Choroid plexus epithelial cell (primary cell): ENCODE data around the gene ALMS1.

Experiments
- DNase-seq: peaks from one replicate; pipeline ENCODE4 v3.0.0-alpha.2; 2010; ENCODE audit warnings: low read depth
- H3K4me3 ChIP-seq: 2 replicates; pipeline ENCODE4 v1.5.1; 2011; ENCODE audit warnings: low read depth, mild to moderate bottlenecking, control low read depth, low read length, moderate library complexity
- TF ChIP-seq, protein P1 (sequence below): conservative IDR thresholded peaks from 2 replicates; pipeline ENCODE4 v1.5.1; 2011; ENCODE audit warnings: low read depth, mild to moderate bottlenecking, control low read depth, inconsistent platforms, low read length, moderate library complexity

ALMS1 gene

DNA sequence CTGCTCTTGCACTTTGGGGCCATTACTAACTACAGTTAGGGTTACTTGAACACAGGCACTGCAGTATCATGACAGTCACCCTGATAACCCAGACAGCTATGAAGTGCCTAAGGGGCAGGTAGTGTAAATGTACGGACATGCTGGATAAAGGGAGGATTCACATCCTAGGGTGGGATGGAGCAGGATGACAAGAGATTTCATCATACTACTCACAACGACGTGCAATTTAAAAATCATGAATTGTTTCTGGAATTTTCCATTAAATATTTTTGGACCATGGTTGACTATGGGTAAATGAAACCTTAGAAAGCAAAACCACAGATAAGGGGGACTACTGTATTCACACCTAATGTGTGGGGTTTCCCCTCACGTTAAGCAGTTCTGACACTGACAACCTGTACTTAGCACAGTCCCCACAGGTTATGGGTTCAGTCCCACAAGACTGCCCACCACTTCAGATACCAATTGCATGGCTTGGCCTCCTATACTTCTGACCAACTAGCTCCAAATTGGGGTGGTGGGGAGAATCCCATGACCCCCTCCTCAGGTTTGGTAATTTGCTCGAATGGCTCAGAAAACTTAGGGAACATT lies 180.7 kb downstream of the ALMS1 start:
- no peak overlapping the region for H3K4me3 ChIP-seq
- TF ChIP-seq, protein P1, sequence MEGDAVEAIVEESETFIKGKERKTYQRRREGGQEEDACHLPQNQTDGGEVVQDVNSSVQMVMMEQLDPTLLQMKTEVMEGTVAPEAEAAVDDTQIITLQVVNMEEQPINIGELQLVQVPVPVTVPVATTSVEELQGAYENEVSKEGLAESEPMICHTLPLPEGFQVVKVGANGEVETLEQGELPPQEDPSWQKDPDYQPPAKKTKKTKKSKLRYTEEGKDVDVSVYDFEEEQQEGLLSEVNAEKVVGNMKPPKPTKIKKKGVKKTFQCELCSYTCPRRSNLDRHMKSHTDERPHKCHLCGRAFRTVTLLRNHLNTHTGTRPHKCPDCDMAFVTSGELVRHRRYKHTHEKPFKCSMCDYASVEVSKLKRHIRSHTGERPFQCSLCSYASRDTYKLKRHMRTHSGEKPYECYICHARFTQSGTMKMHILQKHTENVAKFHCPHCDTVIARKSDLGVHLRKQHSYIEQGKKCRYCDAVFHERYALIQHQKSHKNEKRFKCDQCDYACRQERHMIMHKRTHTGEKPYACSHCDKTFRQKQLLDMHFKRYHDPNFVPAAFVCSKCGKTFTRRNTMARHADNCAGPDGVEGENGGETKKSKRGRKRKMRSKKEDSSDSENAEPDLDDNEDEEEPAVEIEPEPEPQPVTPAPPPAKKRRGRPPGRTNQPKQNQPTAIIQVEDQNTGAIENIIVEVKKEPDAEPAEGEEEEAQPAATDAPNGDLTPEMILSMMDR = no peak
- DNase-seq = no peak

DNA sequence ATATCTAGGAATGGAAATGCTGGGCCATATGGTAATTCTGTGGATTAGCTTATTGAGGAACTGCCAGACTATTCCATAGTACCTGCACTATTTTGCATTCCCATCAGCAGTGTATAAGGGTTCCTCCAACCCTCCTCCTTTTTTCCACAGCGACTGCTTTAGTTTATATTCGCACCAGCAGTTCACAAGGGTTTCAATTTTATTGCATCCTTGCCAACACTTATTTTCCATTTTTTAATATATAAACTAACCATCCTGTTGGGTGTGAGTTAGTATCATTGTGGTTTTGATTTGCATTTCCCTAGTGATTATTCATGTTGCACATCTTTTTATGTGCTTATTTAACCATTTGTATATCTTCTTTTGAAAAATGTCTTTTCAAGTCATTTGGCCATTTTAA lies 189.6 kb downstream of the ALMS1 start:
- DNase-seq = no peak
- TF ChIP-seq, protein P1 = no peak

DNA sequence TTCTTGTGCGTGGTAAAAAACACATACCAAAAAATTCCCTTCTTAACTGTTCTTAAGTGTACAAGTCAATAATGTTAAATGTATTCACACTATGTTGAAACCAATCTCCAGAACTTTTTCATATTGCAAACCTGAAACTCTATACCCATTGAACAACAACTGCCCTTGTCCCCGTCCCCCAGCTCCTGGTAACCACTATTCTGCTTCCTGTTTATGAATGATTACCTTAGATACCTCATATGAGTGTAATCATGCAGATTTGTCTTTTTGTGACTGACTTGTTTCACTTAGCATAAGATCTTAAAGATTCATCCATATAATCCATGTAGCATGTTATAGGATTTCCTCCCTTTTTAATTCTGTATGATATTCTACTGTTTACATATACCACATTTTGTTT lies 196.7 kb downstream of the ALMS1 start:
- no peak for DNase-seq
- TF ChIP-seq, protein P1 = no peak
- no peak overlapping the region for H3K4me3 ChIP-seq

More for the DNA sequence above, 189.6 kb downstream of the ALMS1 start:
- no peak overlapping the region for H3K4me3 ChIP-seq

DNA sequence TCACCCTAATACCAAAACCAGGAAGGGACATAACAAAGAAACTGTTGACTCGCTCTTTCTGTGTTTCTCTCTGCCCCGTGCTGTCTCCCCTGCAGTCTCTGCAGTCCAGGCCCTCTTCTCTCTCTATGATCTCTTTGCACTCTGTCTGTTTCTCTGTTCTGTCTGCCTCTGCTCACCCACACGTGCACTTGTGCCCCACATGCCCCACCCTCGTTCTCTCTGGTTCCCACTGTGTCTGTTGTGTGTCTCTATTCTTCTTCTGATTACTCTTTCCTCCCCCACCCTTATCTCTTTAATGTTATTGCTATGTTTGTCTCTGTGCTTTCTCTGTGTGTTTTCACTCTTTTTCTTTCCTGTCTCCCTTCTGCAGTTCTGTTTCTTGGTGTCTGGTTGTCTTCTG lies 202.5 kb downstream of the ALMS1 start:
- peak; percentile 19 for DNase-seq

DNA sequence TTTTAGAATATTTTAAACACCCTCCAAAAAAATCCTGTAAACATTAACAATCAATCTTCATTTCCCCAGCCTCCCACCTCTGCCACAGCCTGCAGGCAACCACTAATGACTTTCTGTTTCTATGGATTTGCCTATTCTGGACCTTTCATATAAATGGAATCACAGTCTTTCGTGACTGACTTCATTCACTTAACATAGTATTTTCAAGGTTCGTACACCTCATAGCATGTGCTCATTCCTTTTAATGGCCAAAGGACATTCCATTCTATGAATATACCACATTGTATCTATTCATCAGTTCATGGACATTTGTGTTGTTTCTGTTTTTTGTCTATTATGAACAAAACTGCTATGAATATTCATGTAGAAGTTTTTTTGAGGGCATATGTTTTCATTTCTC lies 208.0 kb downstream of the ALMS1 start:
- no peak overlapping the region for H3K4me3 ChIP-seq
- TF ChIP-seq, protein P1 = no peak
- DNase-seq = peak; percentile 28

More for the DNA sequence above, 202.5 kb downstream of the ALMS1 start:
- TF ChIP-seq, protein P1 = no peak
- H3K4me3 ChIP-seq = no peak overlapping the region

DNA sequence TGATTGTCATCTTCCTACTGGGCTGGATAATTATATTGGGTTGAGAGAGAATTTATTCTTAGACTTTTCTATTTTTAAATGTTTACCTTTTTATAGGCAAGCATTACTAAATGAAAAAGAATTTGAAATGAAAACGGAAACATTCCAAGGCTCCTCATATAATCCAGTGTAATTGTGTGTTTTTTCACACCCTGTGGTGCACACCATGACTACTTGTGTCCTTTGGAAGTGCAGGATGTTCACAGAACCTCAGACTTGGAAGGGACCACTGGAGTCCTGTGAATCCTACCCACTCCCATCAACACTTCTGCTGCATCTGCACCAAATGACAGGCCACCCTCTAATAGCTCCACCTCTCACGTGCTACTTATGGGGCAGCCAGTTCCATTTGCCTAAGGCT lies 208.6 kb downstream of the ALMS1 start:
- DNase-seq = peak; percentile 26
- H3K4me3 ChIP-seq = no peak overlapping the region

DNA sequence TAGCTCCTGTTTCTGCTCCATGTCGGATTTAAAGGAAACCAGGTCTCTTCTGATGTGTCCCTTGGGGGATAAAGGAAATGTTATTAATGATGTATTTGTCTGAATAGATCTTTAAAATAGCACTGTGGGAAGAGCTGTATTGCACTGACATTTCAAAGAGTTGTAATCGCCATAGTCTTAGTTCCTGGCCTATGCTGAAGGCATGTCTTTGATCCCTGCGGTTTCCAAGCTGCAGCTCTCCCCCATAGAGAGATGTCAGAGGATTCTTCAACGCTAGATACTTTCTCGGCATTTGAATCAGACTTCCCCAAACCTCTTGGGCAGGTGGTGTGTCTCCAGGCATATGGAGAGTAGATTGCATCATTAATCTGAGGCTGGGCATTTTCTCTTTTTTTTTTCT lies 216.1 kb downstream of the ALMS1 start:
- TF ChIP-seq, protein P1 = no peak
- peak; percentile 6 for DNase-seq
- H3K4me3 ChIP-seq = no peak overlapping the region

More for the DNA sequence above, 208.6 kb downstream of the ALMS1 start:
- TF ChIP-seq, protein P1 = no peak
